GM20000 (cell line): ENCODE results near the gene C10orf90.

ENCODE experiments used
- DNase-seq: peaks from one replicate; pipeline ENCODE4 v3.0.0; 2012; ENCODE audit warnings: low spot score
- TF ChIP-seq, protein P1 (sequence below): IDR thresholded peaks from 2 replicates; pipeline ENCODE4 v1.5.1; 2012; ENCODE audit warnings: mild to moderate bottlenecking, control low read depth; ENCODE audit errors: extremely low read depth, missing control alignments

Gene C10orf90

GRCh38 chr10:126686719-126687118, 16.2 kb upstream of the C10orf90 start:
- DNase-seq = no peak
- TF ChIP-seq, protein P1, sequence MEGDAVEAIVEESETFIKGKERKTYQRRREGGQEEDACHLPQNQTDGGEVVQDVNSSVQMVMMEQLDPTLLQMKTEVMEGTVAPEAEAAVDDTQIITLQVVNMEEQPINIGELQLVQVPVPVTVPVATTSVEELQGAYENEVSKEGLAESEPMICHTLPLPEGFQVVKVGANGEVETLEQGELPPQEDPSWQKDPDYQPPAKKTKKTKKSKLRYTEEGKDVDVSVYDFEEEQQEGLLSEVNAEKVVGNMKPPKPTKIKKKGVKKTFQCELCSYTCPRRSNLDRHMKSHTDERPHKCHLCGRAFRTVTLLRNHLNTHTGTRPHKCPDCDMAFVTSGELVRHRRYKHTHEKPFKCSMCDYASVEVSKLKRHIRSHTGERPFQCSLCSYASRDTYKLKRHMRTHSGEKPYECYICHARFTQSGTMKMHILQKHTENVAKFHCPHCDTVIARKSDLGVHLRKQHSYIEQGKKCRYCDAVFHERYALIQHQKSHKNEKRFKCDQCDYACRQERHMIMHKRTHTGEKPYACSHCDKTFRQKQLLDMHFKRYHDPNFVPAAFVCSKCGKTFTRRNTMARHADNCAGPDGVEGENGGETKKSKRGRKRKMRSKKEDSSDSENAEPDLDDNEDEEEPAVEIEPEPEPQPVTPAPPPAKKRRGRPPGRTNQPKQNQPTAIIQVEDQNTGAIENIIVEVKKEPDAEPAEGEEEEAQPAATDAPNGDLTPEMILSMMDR = no peak

DNA sequence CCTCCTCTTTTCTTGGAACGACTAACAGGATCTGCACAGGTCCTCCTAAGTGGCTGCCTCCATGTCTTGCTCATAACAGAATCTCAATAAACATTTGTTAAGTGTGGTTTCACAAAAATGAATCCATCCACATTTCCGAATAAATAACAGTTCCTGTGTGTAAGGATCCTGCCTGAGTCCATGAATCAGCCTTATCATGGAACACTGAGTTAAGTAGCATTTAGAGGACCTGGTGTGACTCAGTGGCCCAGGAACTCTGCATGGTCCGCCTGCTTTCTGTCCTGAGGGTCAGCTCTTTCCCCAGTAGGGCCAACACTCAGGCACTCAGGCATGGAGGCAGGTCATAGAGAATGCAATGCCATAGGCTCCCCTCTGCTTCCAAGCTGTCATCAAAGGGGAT, 15.8 kb upstream of the C10orf90 start:
- no peak for DNase-seq
- TF ChIP-seq, protein P1 = no peak

DNA sequence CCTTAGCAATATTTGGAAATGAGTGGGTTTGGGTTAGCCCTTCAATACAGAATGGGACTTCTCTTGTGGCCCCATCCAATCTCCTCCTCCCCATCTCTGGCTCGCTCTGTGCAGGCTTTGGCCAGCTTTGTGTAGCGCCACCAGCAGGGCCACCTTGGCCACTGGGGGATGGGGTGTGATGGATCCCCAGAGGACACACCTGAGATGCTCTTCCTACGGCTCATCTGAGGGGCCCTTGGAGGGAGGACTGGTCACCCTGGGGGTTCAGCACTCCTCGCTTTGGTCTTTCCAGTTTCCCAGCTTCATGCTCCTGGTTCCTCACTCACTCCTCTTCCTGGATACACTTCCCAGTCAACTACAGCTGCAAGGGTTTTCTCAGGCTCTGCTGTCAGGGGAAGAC, 15.3 kb upstream of the C10orf90 start:
- no peak for DNase-seq
- TF ChIP-seq, protein P1 = no peak

GRCh38 chr10:126684171-126684745, 13.8 kb upstream of the C10orf90 start:
- TF ChIP-seq, protein P1 = no peak
- no peak for DNase-seq

DNA sequence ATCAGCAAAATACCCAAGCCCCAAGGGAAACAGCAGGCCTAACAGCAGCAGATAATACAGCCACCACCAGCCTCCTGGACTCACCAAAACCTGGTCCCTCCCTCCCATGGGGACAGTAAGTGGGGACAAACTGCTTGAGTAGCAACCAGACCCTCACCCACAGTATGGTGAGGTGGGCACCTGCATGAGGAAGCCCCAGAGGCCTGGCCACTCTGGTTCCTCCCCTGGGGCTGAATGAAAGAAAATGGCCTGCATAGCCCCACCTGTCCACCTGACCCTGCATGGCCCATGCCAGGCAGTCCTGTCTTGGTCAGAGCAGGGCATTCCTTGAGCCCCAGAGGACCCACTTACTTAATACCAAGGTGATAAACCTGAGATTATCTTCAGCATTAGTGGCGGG, 13.0 kb upstream of the C10orf90 start:
- TF ChIP-seq, protein P1 = no peak
- no peak for DNase-seq

GRCh38 chr10:126675656-126676438, 5.4 kb upstream of the C10orf90 start:
- no peak for DNase-seq
- TF ChIP-seq, protein P1 = no peak

GRCh38 chr10:126674741-126675515, 4.4 kb upstream of the C10orf90 start:
- DNase-seq = no peak
- TF ChIP-seq, protein P1 = no peak
